OCI-LY1 (cell line): ENCODE measurements around the gene WDR6.

ENCODE experiments used
- CTCF ChIP-seq: fragments of 200-600 bp; sonication (generic), shearing (Covaris generic); IDR thresholded peaks from 2 replicates; pipeline ENCODE4 v1.5.1; 2017; ENCODE audit warnings: mild to moderate bottlenecking, antibody characterized with exemption, low read length, moderate library complexity, mixed read lengths
- EZH2 ChIP-seq: fragments of 200-600 bp; sonication (generic), shearing (Covaris generic); IDR thresholded peaks from 2 replicates; pipeline ENCODE4 v1.8.0; 2017; ENCODE audit warnings: borderline replicate concordance, mixed run types, mild to moderate bottlenecking, antibody characterized with exemption, low read length, moderate library complexity, mixed read lengths

GRCh38 chr3:48966367-48966766 lies 40.8 kb upstream of the WDR6 start:
- TF ChIP-seq CTCF (no peak), EZH2 (no peak)
